Mesothelial cell of epicardium (in vitro differentiated cells): ENCODE measurements around the gene TFF1. TPM values are rescaled to one million over a fixed set of nuclear protein-coding genes. Genes with fewer than 3 reads are reported as not detected.
"Not testable (repeated sequence)": the region's sequence is repeated elsewhere in the genome, so short reads cannot be mapped to it uniquely, and the experiment has no call there.

Experiments
- DNase-seq, 2 experiments: peaks; one replicate each; pipeline ENCODE4 v3.0.0; 2021; ENCODE audit warnings: low spot score in 2 of 2; ENCODE audit not compliant: unreplicated experiment in 2 of 2
- H3K27ac Mint-ChIP-seq: 2 replicates; pipeline ENCODE4 v1.8.0; 2021; ENCODE audit warnings: mixed read lengths
- H3K27me3 Mint-ChIP-seq: 2 replicates; pipeline ENCODE4 v1.8.0; 2021; ENCODE audit warnings: low read depth, mixed read lengths
- H3K36me3 Mint-ChIP-seq: 2 replicates; pipeline ENCODE4 v1.8.0; 2021; ENCODE audit warnings: mixed read lengths
- H3K4me1 Mint-ChIP-seq: 2 replicates; pipeline ENCODE4 v1.8.0; 2021; ENCODE audit warnings: mixed read lengths
- H3K4me3 Mint-ChIP-seq: 2 replicates; pipeline ENCODE4 v1.8.0; 2021; ENCODE audit warnings: mild to moderate bottlenecking, moderate library complexity, mixed read lengths
- H3K9me3 Mint-ChIP-seq: 2 replicates; pipeline ENCODE4 v1.8.0; 2021; ENCODE audit warnings: mixed read lengths
- CTCF ChIP-seq: fragments of 200-600 bp; sonication (generic); IDR thresholded peaks from one replicate; pipeline ENCODE4 v1.5.0; 2021; ENCODE audit warnings: antibody characterized with exemption; ENCODE audit not compliant: unreplicated experiment
- total RNA-seq: library from RNA; stranded (reverse); gene quantifications from 3 replicates; pipeline ENCODE4 v1.2.1, GENCODE V29; 2021

The TFF1 gene
- total RNA-seq, 1 donor from 2014 or later = not detected

DNA sequence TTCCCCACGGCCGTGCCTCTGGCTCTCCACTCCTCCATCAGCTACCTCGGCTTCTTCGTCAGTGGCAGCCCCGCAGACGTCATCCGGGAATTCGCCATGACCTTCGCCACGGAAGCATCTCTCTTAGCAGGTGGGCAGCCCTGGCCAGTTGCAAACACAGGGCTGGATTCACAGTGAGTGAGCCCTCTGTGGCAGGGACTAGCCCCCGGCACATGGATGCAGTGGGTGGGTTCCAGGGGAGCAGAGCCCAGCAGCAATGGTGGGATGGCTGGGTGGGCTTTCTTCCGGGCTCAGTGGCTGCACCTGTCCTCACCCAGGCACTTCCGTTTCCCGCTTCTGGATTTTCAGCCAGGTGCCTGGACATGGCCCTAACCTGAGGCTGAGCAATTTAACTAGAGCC is 46.8 kb upstream of the TFF1 start:
- no peak overlapping the region for H3K4me3 Mint-ChIP-seq
- peaks cover 23% of the 10 kb centered on the region for H3K27me3 Mint-ChIP-seq
- H3K4me1 Mint-ChIP-seq = no peaks in the 10 kb centered on the region
- H3K27ac Mint-ChIP-seq = no peak overlapping the region
- no peak for DNase-seq
- H3K9me3 Mint-ChIP-seq = no peaks in the 10 kb centered on the region
- no peak for TF ChIP-seq CTCF
- no peaks in the 10 kb centered on the region for H3K36me3 Mint-ChIP-seq

DNA sequence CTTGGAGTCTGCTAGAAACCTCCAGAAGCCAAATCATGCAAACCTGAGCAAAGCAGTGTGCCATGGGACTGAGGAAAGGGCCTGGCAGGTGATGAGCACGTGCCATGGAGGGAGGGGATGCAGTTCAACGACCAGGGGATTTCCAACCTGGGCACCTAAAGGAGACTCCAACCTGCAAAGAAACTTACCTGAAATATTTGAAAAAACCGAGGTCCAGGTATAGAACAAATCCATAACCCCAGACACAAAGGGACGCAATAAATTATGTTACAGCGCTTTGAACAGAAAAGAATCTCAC is 46.2 kb upstream of the TFF1 start:
- no peaks in the 10 kb centered on the region for H3K4me1 Mint-ChIP-seq
- H3K27me3 Mint-ChIP-seq = peaks cover 25% of the 10 kb centered on the region
- H3K36me3 Mint-ChIP-seq = no peaks in the 10 kb centered on the region
- no peaks in the 10 kb centered on the region for H3K9me3 Mint-ChIP-seq
- no peak for TF ChIP-seq CTCF
- H3K4me3 Mint-ChIP-seq = no peak overlapping the region
- DNase-seq = no peak
- no peak overlapping the region for H3K27ac Mint-ChIP-seq

DNA sequence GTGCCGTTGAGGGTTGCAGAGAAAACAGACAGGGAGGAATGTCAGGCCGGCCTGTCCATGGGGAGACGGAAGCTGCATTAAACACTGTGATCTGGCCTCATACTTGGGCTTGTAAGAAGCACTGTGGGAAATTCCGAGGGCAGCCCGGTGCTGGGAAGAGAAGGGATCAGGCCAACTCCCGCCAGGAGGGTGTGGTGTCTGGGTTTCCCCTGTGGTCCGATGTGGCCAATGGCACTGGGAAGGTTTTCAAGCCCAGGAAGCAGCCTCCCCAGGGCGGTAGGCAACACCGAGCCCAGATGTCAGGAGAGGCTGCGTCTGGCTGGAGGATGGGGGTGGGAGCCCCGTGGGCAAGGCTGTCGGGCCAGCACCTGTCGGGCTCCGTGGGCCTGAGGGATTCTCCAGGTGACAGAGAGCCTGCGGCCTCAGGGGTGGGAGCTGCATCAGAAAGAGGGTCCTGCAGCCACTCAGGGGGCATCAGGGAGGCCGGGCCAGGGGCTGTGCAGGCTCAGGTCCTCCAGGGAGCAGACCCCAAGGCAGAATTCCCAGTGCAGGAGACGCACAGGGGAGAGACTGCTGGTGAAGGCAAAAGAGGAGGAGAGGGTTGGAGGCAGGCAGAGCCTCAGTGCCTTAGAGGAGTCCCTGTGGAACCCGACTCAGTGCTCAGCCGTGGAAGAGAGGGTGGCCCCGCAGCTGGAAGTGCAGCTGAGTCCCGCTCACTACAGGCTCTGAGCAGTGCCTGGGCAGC is 45.7 kb upstream of the TFF1 start:
- H3K27ac Mint-ChIP-seq = no peak overlapping the region
- H3K36me3 Mint-ChIP-seq = no peaks in the 10 kb centered on the region
- H3K27me3 Mint-ChIP-seq = peaks cover 22% of the 10 kb centered on the region

GRCh38 chr21:42411197-42411869 is 45.0 kb upstream of the TFF1 start:
- no peaks in the 10 kb centered on the region for H3K36me3 Mint-ChIP-seq
- no peak for DNase-seq
- H3K9me3 Mint-ChIP-seq = no peaks in the 10 kb centered on the region
- H3K27ac Mint-ChIP-seq = no peak overlapping the region
- TF ChIP-seq CTCF = no peak
- H3K27me3 Mint-ChIP-seq = peaks cover 22% of the 10 kb centered on the region
- no peaks in the 10 kb centered on the region for H3K4me1 Mint-ChIP-seq
- H3K4me3 Mint-ChIP-seq = no peak overlapping the region

More for the DNA sequence above, 45.7 kb upstream of the TFF1 start:
- H3K4me1 Mint-ChIP-seq = no peaks in the 10 kb centered on the region
- no peak overlapping the region for H3K4me3 Mint-ChIP-seq
- TF ChIP-seq CTCF = no peak
- no peaks in the 10 kb centered on the region for H3K9me3 Mint-ChIP-seq
- no peak for DNase-seq

GRCh38 chr21:42409366-42409765 is 43.0 kb upstream of the TFF1 start:
- H3K4me1 Mint-ChIP-seq = no peaks in the 10 kb centered on the region
- H3K9me3 Mint-ChIP-seq = no peaks in the 10 kb centered on the region
- no peaks in the 10 kb centered on the region for H3K36me3 Mint-ChIP-seq
- TF ChIP-seq CTCF = no peak
- no peak overlapping the region for H3K4me3 Mint-ChIP-seq
- DNase-seq = no peak
- H3K27ac Mint-ChIP-seq = no peak overlapping the region
- H3K27me3 Mint-ChIP-seq = peaks cover 19% of the 10 kb centered on the region

DNA sequence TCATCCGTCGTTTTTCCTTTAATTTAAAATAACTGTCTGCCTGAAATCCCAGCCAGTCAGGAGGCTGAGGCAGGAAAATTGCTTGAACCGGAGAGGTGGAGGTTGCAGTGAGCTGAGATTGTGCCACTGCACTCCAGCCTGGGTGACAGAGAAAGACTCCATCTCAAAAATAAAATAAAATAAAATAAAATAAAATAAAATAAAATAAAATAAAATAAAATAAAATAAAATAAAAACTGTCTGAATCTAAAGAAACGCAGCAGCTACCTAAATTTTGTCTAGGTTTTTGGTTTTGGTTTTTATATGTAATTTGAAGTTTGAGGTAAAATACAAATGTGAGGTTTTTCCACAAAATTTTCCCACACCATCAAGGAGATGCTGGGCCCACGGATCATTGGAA is 42.4 kb upstream of the TFF1 start:
- not testable (repeated sequence) for H3K27ac Mint-ChIP-seq, H3K4me3 Mint-ChIP-seq, H3K9me3 Mint-ChIP-seq, DNase-seq, H3K36me3 Mint-ChIP-seq, H3K4me1 Mint-ChIP-seq
- peaks cover 14% of the 10 kb centered on the region for H3K27me3 Mint-ChIP-seq
